Prostate gland (tissue), 2 donors: ENCODE data around the gene ZC3H7A.

Experiments
- POLR2A ChIP-seq: fragments of 450-650 bp; IDR thresholded peaks from one replicate; pipeline ENCODE4 v1.6.1; 2016; ENCODE audit warnings: antibody characterized with exemption, mild to moderate bottlenecking
- POLR2AphosphoS5 ChIP-seq: sonication (generic); formaldehyde crosslinking; IDR thresholded peaks from one replicate; pipeline ENCODE4 v1.6.1; 2017; ENCODE audit warnings: antibody characterized with exemption
- TF ChIP-seq, protein P1 (sequence below), 4 experiments: fragments of 200-600 bp in 2 of 4; fragments of 450-650 bp in 2 of 4; sonication (generic) in 2 of 4; IDR thresholded peaks; 1 replicate in 3 of 4; 2 replicates in 1 of 4; pipeline ENCODE4 v1.5.1; 2016 to 2019; ENCODE audit warnings: antibody characterized with exemption in 4 of 4, mild to moderate bottlenecking in 2 of 4, moderate library complexity in 2 of 4

- TF ChIP-seq, protein P1, sequence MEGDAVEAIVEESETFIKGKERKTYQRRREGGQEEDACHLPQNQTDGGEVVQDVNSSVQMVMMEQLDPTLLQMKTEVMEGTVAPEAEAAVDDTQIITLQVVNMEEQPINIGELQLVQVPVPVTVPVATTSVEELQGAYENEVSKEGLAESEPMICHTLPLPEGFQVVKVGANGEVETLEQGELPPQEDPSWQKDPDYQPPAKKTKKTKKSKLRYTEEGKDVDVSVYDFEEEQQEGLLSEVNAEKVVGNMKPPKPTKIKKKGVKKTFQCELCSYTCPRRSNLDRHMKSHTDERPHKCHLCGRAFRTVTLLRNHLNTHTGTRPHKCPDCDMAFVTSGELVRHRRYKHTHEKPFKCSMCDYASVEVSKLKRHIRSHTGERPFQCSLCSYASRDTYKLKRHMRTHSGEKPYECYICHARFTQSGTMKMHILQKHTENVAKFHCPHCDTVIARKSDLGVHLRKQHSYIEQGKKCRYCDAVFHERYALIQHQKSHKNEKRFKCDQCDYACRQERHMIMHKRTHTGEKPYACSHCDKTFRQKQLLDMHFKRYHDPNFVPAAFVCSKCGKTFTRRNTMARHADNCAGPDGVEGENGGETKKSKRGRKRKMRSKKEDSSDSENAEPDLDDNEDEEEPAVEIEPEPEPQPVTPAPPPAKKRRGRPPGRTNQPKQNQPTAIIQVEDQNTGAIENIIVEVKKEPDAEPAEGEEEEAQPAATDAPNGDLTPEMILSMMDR (IDR thresholded peaks at IDR 0.05) = no peak
- no peak for TF ChIP-seq POLR2AphosphoS5
- TF ChIP-seq POLR2A = no peak
Measured at GRCh38 chr16:11737713-11738112, 59.3 kb downstream of the ZC3H7A start.
